Glutamatergic neuron (in vitro differentiated cells): Measurements from ENCODE around the gene RGL2. TPM values are rescaled to one million over a fixed set of nuclear protein-coding genes. Genes with fewer than 3 reads are reported as not detected.
A peak's percentile ranks its signal among the peaks of the same experiment; 100 is the strongest.
"Not testable (repeated sequence)": the region's sequence is repeated elsewhere in the genome, so short reads cannot be mapped to it uniquely, and the experiment has no call there.

ENCODE experiments used
- DNase-seq: peaks from one replicate; pipeline ENCODE4 v3.0.0; 2022
- H3K27ac Mint-ChIP-seq: one replicate; pipeline ENCODE4 v1.8.0; 2020; ENCODE audit warnings: mild to moderate bottlenecking, mixed read lengths, inconsistent platforms; ENCODE audit not compliant: unreplicated experiment
- H3K27me3 Mint-ChIP-seq: one replicate; pipeline ENCODE4 v1.8.0; 2020; ENCODE audit warnings: mild to moderate bottlenecking, moderate library complexity, mixed read lengths, inconsistent platforms; ENCODE audit not compliant: unreplicated experiment
- H3K36me3 Mint-ChIP-seq: one replicate; pipeline ENCODE4 v1.8.0; 2020; ENCODE audit warnings: mild to moderate bottlenecking, mixed read lengths, inconsistent platforms; ENCODE audit not compliant: unreplicated experiment
- H3K4me1 Mint-ChIP-seq: one replicate; pipeline ENCODE4 v1.8.0; 2020; ENCODE audit warnings: mild to moderate bottlenecking, low read depth, mixed read lengths, inconsistent platforms; ENCODE audit not compliant: unreplicated experiment
- H3K4me3 Mint-ChIP-seq: one replicate; pipeline ENCODE4 v1.8.0; 2020; ENCODE audit warnings: mild to moderate bottlenecking, mixed read lengths, inconsistent platforms; ENCODE audit not compliant: unreplicated experiment
- H3K9me3 Mint-ChIP-seq: one replicate; pipeline ENCODE4 v1.8.0; 2020; ENCODE audit warnings: mild to moderate bottlenecking, moderate library complexity, mixed read lengths, inconsistent platforms; ENCODE audit not compliant: unreplicated experiment
- CTCF ChIP-seq: fragments of 200-600 bp; sonication (generic); IDR thresholded peaks from one replicate; pipeline ENCODE4 v1.5.0; 2021; ENCODE audit not compliant: partially characterized antibody, unreplicated experiment
- total RNA-seq: library from RNA; stranded (reverse); fragmentation: NEBNext Ultra II Directional; extraction: Animal tissue kit (Norgen Biotek cat#: 25700); gene quantifications from one replicate; pipeline ENCODE4 v1.2.1, GENCODE V29; 2021; ENCODE audit not compliant: unreplicated experiment

The RGL2 gene
- total RNA-seq, 1 donor from 2014 or later = 61.3 TPM

GRCh38 chr6:33288141-33288920, 10.4 kb downstream of the RGL2 start:
- Mint-ChIP-seq H3K36me3 (no peaks in the 10 kb centered on the region), H3K27ac (no peak overlapping the region), H3K9me3 (no peaks in the 10 kb centered on the region), H3K4me1 (peaks cover 15% of the 10 kb centered on the region), H3K27me3 (peaks cover 6% of the 10 kb centered on the region), H3K4me3 (peak overlapping the region; percentile 91)
- no peak for DNase-seq
- TF ChIP-seq CTCF = no peak

DNA sequence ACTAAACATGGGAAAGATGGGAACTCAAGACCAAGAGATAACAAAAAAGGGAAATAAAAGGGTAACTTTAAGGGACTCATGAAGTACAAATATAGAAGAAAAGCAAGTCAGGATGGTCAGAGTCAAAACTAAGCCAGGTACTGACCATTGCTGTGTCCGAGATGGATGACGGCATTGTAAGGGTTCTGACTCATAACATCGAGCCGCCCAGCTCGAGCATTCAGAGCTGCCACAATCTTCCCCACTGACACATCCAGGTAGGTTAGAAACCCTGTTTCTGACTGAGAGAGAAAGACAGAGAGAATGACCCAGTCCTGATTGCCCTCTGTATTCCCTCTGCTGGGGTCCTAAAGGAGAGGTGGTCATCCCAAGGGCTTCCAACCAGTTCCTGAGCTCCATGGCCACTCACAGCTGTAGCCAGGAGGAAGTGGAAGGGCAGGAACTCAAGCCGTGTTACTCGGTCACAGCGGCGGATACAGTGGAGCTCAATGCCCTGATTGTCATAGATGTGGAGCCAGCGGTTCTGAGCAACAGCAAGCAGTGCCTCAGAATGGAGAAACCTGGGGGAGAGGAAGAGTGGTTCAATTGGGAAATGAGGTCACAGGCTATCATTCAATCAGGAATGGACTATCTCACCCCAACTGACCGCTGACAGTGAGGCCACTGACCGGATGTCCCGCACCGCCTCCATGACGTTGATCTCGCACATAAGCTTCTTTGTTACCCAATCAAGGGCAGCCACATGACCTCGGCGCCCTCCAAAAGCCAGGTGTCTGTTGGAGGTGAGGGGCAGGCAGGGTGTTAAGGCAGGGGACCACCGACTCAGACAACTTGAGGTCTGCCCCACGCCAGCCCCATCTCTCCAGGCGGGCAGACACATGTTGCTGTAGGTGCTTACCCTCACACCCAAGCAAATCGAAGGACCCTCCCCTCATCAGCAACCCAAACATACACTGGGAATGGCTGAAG, 11.5 kb downstream of the RGL2 start:
- H3K4me3 Mint-ChIP-seq = peak overlapping the region; percentile 91
- H3K9me3 Mint-ChIP-seq = no peaks in the 10 kb centered on the region
- no peak overlapping the region for H3K27ac Mint-ChIP-seq
- TF ChIP-seq CTCF = no peak
- H3K36me3 Mint-ChIP-seq = no peaks in the 10 kb centered on the region
- peaks cover 6% of the 10 kb centered on the region for H3K27me3 Mint-ChIP-seq
- peaks cover 15% of the 10 kb centered on the region for H3K4me1 Mint-ChIP-seq
- DNase-seq = no peak

- not testable (repeated sequence) for H3K36me3 Mint-ChIP-seq, H3K4me3 Mint-ChIP-seq, H3K27me3 Mint-ChIP-seq, DNase-seq, H3K27ac Mint-ChIP-seq, H3K9me3 Mint-ChIP-seq
- H3K4me1 Mint-ChIP-seq = peaks cover 13% of the 10 kb centered on the region
These were observed 13.5 kb downstream of the RGL2 start for GRCh38 chr6:33285214-33285613.

DNA sequence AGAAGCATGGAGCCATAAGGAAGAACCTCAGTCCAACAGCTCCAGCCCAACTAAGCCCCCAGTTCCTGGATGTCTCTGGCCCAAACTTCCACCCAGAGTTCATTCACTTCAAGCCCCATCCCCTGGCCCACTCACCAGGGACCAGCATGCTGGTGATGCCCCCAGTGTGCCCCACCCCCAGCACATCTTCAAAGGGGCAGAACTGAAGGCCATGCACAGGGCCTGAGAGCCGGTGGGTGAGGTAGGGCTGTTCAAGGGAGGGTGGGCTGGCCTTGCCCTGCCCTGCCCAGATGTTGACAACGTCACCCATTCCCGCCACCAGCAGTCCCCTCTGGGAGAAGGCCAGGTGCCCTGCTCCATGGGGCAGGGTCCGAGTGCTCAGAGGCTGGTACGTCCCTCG, 18.2 kb downstream of the RGL2 start:
- H3K27ac Mint-ChIP-seq = no peak overlapping the region
- TF ChIP-seq CTCF = no peak
- H3K9me3 Mint-ChIP-seq = peaks cover 3% of the 10 kb centered on the region
- peaks cover 8% of the 10 kb centered on the region for H3K27me3 Mint-ChIP-seq
- peaks cover 23% of the 10 kb centered on the region for H3K4me1 Mint-ChIP-seq
- no peak overlapping the region for H3K4me3 Mint-ChIP-seq
- DNase-seq = no peak
- no peaks in the 10 kb centered on the region for H3K36me3 Mint-ChIP-seq

GRCh38 chr6:33279971-33280511, 18.7 kb downstream of the RGL2 start:
- Mint-ChIP-seq H3K36me3 (no peaks in the 10 kb centered on the region), H3K9me3 (peaks cover 3% of the 10 kb centered on the region), H3K27me3 (peaks cover 9% of the 10 kb centered on the region), H3K4me3 (peak overlapping the region; percentile 67), H3K27ac (no peak overlapping the region), H3K4me1 (peaks cover 24% of the 10 kb centered on the region)
- peak; percentile 48 for DNase-seq
- peak; percentile 48 for TF ChIP-seq CTCF
